ENCODE data around the gene KCNQ1. TPM values are rescaled to one million over a fixed set of nuclear protein-coding genes. Genes with fewer than 3 reads are reported as not detected.

Gene KCNQ1
- total RNA-seq, 1 experiment from 2014 or later: 2.3 TPM

GRCh38 chr11:2779499-2779980 lies 334.7 kb downstream of the KCNQ1 start:
- H3K14ac ChIP-seq (ENCODE audit: insufficient read depth, low read length): no peak overlapping the region; the same call in 1 of the 2 replicates
- H3K23me2 ChIP-seq (ENCODE audit: insufficient read length, low read depth, low read length, poor library complexity, severe bottlenecking): no peaks in the 10 kb centered on the region
- H2BK5ac ChIP-seq (ENCODE audit: insufficient read length, low read length): no peak overlapping the region
- no peak overlapping the region for H4K91ac ChIP-seq (ENCODE audit: insufficient read length, low read depth, low read length)
- H2BK120ac ChIP-seq (ENCODE audit: low read depth, low read length, poor library complexity, severe bottlenecking): no peak overlapping the region
- no peaks in the 10 kb centered on the region for H3K9me3 ChIP-seq (ENCODE audit: control insufficient read depth, low read depth, low read length)
- H4K20me1 ChIP-seq (ENCODE audit: control insufficient read depth, insufficient read depth, insufficient read length): no peaks in the 10 kb centered on the region
- H3K4me2 ChIP-seq (ENCODE audit: insufficient read depth, insufficient read length, low read length): no peak overlapping the region
- H3K79me2 ChIP-seq (ENCODE audit: insufficient read depth, low read length): no peaks in the 10 kb centered on the region
- no peak overlapping the region for H2AFZ ChIP-seq (ENCODE audit: low read length)
- H3K36me3 Mint-ChIP-seq (ENCODE audit: insufficient read depth in 1 of 3, low read depth in 3 of 3): no peaks in the 10 kb centered on the region; a peak in 1 of 7 replicates
- no peak overlapping the region for H3K56ac ChIP-seq (ENCODE audit: insufficient read length, low read depth, low read length)
- no CpG with 5 or more reads among the region's 11 CpGs for WGBS (ENCODE audit: extremely low coverage, insufficient read length, low lambda C conversion rate)
- peaks cover 11 to 21% of the 10 kb centered on the region in 2 experiments for H3K4me1 Mint-ChIP-seq
- no peak overlapping the region for H3K27ac Mint-ChIP-seq
- peaks cover 55% of the 10 kb centered on the region for H3K27me3 Mint-ChIP-seq (ENCODE audit: low read depth)
- no peaks in the 10 kb centered on the region for H3K4me1 ChIP-seq (ENCODE audit: insufficient read depth, low read length)
- H2BK15ac ChIP-seq (ENCODE audit: low read depth, low read length): no peak overlapping the region
- H3K23ac ChIP-seq (ENCODE audit: insufficient read length, low read depth, low read length): no peak overlapping the region
- no peak overlapping the region for H4K8ac ChIP-seq (replicated peaks; ENCODE audit: insufficient read length, low read depth, low read length)
- H3K9ac ChIP-seq (ENCODE audit: extremely low read depth, insufficient read length, low read length): no peak overlapping the region
- no peak overlapping the region for H3K4me3 Mint-ChIP-seq
- no peak overlapping the region for H2BK12ac ChIP-seq (ENCODE audit: insufficient read length, low read depth, low read length)
- TF ChIP-seq, protein P1, sequence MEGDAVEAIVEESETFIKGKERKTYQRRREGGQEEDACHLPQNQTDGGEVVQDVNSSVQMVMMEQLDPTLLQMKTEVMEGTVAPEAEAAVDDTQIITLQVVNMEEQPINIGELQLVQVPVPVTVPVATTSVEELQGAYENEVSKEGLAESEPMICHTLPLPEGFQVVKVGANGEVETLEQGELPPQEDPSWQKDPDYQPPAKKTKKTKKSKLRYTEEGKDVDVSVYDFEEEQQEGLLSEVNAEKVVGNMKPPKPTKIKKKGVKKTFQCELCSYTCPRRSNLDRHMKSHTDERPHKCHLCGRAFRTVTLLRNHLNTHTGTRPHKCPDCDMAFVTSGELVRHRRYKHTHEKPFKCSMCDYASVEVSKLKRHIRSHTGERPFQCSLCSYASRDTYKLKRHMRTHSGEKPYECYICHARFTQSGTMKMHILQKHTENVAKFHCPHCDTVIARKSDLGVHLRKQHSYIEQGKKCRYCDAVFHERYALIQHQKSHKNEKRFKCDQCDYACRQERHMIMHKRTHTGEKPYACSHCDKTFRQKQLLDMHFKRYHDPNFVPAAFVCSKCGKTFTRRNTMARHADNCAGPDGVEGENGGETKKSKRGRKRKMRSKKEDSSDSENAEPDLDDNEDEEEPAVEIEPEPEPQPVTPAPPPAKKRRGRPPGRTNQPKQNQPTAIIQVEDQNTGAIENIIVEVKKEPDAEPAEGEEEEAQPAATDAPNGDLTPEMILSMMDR (conservative IDR thresholded peaks at IDR 0.05): no peak
- no peak overlapping the region for H4K5ac ChIP-seq (ENCODE audit: insufficient read length, low read depth, low read length)
- H3K27ac ChIP-seq (ENCODE audit: insufficient read length, low read depth, low read length): no peak overlapping the region
- peaks cover 0 to 2% of the 10 kb centered on the region in 2 experiments; a peak in 2 of 5 replicates for H3K9me3 Mint-ChIP-seq
- no peak overlapping the region for H3K4ac ChIP-seq (ENCODE audit: low read depth, low read length)
- H3K27me3 ChIP-seq (ENCODE audit: insufficient read depth, low read length): no peaks in the 10 kb centered on the region; the same call in 1 of the 2 replicates
- H2AK5ac ChIP-seq (ENCODE audit: insufficient read length, low read length): no peak overlapping the region
- no peak overlapping the region for H3K18ac ChIP-seq (ENCODE audit: insufficient read length, low read depth, low read length)
- DNase-seq: no peak
- no peak overlapping the region for H3T11ph ChIP-seq (ENCODE audit: low read length)
- no peak overlapping the region for H2BK20ac ChIP-seq (ENCODE audit: low read depth, low read length, poor library complexity, severe bottlenecking)
- no peaks in the 10 kb centered on the region for H3K79me1 ChIP-seq (ENCODE audit: insufficient read depth, low read depth, low read length, poor library complexity, severe bottlenecking)

Measured in H9 (cell line).